ENCODE measurements around the gene GAPDHS.
A peak's percentile ranks its signal among the peaks of the same experiment; 100 is the strongest.

Gene GAPDHS

DNA sequence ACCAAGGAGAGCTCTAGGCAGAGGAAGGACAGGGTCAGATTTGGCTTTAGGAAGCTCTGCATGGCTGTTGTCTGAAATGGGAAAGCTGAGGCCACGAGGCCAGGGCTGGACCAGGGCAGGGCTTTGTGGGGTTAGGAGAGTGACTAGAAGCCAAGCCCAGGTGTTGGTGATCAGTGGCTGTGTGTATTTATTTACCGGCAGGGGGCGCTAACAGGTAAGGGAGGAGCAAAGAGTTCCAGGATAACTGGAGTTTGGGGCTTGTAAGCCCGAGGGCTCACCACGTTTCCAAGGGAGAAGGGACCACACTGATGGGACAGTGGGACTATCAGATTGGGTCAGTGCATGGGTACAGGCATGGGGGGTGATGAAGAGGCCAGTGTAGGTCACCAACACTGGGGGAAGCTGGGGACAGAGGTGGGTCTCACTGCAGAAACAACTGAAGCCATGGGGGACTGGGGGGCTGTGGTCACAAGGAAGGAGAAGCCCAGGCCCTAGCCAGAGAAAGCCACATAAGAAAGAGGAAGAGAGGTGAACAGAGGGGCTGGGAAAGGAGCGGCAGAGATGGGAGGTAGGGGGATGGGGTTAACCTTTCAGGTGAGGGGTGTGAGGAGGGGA lies 16.0 kb downstream of the GAPDHS start:
- H3K36me3 ChIP-seq (ENCODE audit: control insufficient read depth, insufficient read depth, low read length): peaks cover 12% of the 10 kb centered on the region
- H3K4me3 ChIP-seq (ENCODE audit: low read length): no peak overlapping the region
- WGBS (ENCODE audit: insufficient coverage, insufficient read length): no CpG with 5 or more reads among the region's 6 CpGs
- H3K27ac ChIP-seq (ENCODE audit: low read length): no peak overlapping the region
- no peak for DNase-seq (ENCODE audit: low read depth, low spot score)
- H3K27me3 ChIP-seq (ENCODE audit: control insufficient read depth, insufficient read depth, low read length): no peaks in the 10 kb centered on the region
- H3K9me3 ChIP-seq (ENCODE audit: control insufficient read depth, insufficient read depth, low read length): no peaks in the 10 kb centered on the region
- H3K4me1 ChIP-seq (ENCODE audit: control insufficient read depth, insufficient read depth, low read length): no peaks in the 10 kb centered on the region; the same call in 1 of the 2 replicates

DNA sequence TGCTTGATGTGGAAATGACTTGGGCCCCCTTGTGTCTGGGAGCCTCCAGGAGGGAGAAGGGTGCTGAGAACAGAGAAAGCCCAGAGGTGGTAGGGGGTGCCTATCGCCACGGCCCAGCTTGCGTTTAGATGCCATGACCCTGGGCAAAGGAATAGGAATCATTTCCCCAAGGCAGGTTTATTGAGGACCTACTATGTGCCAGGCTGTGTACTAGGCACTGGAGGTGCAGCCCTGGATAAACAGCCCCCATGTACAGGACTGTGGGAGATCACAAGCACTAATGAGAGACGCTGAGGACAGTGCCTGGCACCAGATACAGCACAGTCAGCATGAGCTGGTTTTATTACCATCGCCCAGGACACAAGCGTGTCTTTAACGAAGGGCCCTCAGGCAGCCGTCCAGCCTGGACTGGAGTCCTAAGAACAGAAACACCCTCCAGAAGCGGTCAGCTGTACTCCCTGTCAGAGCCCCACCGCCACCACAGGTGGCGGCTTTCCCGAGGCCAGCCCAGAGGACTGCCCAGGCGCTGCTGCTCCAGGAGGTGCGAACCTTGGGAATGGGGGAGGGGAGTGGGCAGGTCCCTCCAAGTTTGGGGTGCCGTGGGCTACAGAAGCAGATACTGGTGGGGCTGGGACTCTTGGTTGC lies 16.7 kb downstream of the GAPDHS start:
- H3K27me3 ChIP-seq (ENCODE audit: control insufficient read depth, insufficient read depth, low read length): no peaks in the 10 kb centered on the region
- no peaks in the 10 kb centered on the region; the same call in 1 of the 2 replicates for H3K4me1 ChIP-seq (ENCODE audit: control insufficient read depth, insufficient read depth, low read length)
- H3K4me3 ChIP-seq (ENCODE audit: low read length): no peak overlapping the region
- WGBS (ENCODE audit: insufficient coverage, insufficient read length): no CpG with 5 or more reads among the region's 15 CpGs
- H3K36me3 ChIP-seq (ENCODE audit: control insufficient read depth, insufficient read depth, low read length): peaks cover 12% of the 10 kb centered on the region
- H3K9me3 ChIP-seq (ENCODE audit: control insufficient read depth, insufficient read depth, low read length): no peaks in the 10 kb centered on the region
- H3K27ac ChIP-seq (ENCODE audit: low read length): no peak overlapping the region
- DNase-seq (ENCODE audit: low read depth, low spot score): no peak

DNA sequence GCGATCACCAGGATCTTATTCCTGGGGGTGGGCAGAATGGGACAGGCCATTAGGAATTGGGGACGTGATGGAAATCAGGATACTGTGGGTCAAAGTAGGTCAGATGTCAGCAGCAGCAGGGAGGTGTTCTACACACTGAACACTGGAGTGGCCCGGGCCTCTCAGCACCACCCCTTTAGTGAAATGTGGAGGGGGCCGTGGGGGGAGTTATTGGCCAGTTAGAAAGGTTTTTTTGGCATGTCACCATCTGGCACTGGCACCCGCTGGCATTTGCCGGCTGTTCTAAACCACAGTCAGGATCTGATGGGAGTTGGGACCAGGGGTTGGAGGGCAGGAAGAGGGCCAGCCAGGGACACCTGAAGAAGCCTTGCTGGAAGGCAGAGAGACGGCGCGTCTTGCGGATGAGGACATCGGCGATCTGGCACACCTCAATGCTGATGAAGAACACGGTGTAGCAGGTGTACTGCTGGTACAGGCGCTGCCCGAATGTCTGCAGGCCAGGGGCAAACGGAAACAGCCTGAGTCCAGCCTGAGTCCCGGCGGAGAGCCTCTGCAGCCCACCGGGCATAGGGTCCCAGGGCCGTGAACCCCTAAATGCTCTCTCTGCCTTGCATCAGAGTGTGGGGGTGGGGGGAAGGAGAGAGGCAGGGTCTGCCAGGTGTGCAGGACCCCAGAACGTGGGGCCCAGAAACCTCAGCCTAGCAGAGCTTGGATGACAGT lies 18.0 kb downstream of the GAPDHS start:
- H3K36me3 ChIP-seq (ENCODE audit: control insufficient read depth, insufficient read depth, low read length): peaks cover 12% of the 10 kb centered on the region
- no peaks in the 10 kb centered on the region; the same call in 1 of the 2 replicates for H3K4me1 ChIP-seq (ENCODE audit: control insufficient read depth, insufficient read depth, low read length)
- H3K9me3 ChIP-seq (ENCODE audit: control insufficient read depth, insufficient read depth, low read length): no peaks in the 10 kb centered on the region
- no peak overlapping the region for H3K27ac ChIP-seq (ENCODE audit: low read length)
- no peaks in the 10 kb centered on the region for H3K27me3 ChIP-seq (ENCODE audit: control insufficient read depth, insufficient read depth, low read length)
- no CpG with 5 or more reads among the region's 21 CpGs for WGBS (ENCODE audit: insufficient coverage, insufficient read length)
- DNase-seq (ENCODE audit: low read depth, low spot score): no peak
- H3K4me3 ChIP-seq (ENCODE audit: low read length): no peak overlapping the region

DNA sequence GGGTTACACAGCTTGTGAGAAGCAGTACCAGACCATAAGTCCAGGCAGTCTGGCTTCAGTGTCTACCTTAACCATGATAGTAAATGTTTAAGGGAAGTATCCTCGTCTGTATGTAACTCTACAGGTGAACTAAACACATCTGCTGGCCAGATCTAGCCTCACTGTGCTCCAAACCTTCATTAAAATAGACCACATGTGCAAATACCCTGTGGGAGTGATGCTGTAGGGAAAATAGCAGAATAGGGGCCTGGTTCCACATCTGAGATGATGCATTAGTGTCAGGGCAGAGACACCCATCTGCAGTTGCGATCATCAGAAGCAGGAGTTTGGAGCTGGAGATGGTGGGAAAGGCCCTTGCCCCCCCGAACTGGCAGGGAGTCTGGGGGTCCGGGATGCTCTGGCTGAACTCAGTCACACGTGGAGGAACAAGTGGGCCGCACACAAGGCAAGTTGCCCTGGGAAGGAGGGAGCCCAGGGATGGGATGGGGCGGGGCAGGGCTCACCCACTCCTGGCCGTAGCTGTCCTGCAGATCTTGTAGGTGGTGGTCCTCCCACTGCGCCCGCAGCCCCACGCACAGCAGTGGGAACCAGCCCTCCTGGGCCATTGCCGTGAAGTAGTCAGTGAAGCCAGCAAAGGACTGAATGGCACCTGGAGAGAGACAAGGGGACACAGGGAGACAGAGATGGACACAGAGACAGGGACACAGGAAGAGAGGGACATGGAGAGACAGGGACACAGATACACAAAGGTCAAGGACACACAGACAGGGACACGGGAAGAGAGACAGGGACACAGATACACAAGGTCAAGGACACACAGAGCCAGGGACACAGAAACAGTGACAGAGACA lies 19.5 kb downstream of the GAPDHS start:
- DNase-seq (ENCODE audit: low read depth, low spot score): no peak
- Histone ChIP-seq H3K27me3 (ENCODE audit: control insufficient read depth, insufficient read depth, low read length) (no peaks in the 10 kb centered on the region), H3K36me3 (ENCODE audit: control insufficient read depth, insufficient read depth, low read length) (peaks cover 6% of the 10 kb centered on the region), H3K4me1 (ENCODE audit: control insufficient read depth, insufficient read depth, low read length) (peaks cover 2% of the 10 kb centered on the region; the same call in 1 of the 2 replicates), H3K4me3 (ENCODE audit: low read length) (no peak overlapping the region), H3K9me3 (ENCODE audit: control insufficient read depth, insufficient read depth, low read length) (no peaks in the 10 kb centered on the region), H3K27ac (ENCODE audit: low read length) (no peak overlapping the region)
- no CpG with 5 or more reads among the region's 13 CpGs for WGBS (ENCODE audit: insufficient coverage, insufficient read length)

GRCh38 chr19:35553385-35554000 lies 20.2 kb downstream of the GAPDHS start:
- Histone ChIP-seq H3K27me3 (ENCODE audit: control insufficient read depth, insufficient read depth, low read length) (no peaks in the 10 kb centered on the region), H3K4me1 (ENCODE audit: control insufficient read depth, insufficient read depth, low read length) (peaks cover 3% of the 10 kb centered on the region; the same call in 1 of the 2 replicates), H3K4me3 (ENCODE audit: low read length) (no peak overlapping the region), H3K27ac (ENCODE audit: low read length) (no peak overlapping the region), H3K9me3 (ENCODE audit: control insufficient read depth, insufficient read depth, low read length) (no peaks in the 10 kb centered on the region), H3K36me3 (ENCODE audit: control insufficient read depth, insufficient read depth, low read length) (peaks cover 6% of the 10 kb centered on the region)
- no peak for DNase-seq (ENCODE audit: low read depth, low spot score)
- no CpG with 5 or more reads among the region's 14 CpGs for WGBS (ENCODE audit: insufficient coverage, insufficient read length)

- peaks cover 6% of the 10 kb centered on the region for H3K36me3 ChIP-seq (ENCODE audit: control insufficient read depth, insufficient read depth, low read length)
- H3K4me3 ChIP-seq (ENCODE audit: low read length): no peak overlapping the region
- no peaks in the 10 kb centered on the region for H3K27me3 ChIP-seq (ENCODE audit: control insufficient read depth, insufficient read depth, low read length)
- no peak for DNase-seq (ENCODE audit: low read depth, low spot score)
- H3K9me3 ChIP-seq (ENCODE audit: control insufficient read depth, insufficient read depth, low read length): no peaks in the 10 kb centered on the region
- no CpG with 5 or more reads among the region's 5 CpGs for WGBS (ENCODE audit: insufficient coverage, insufficient read length)
- peaks cover 5% of the 10 kb centered on the region; the same call in 1 of the 2 replicates for H3K4me1 ChIP-seq (ENCODE audit: control insufficient read depth, insufficient read depth, low read length)
- no peak overlapping the region for H3K27ac ChIP-seq (ENCODE audit: low read length)
These were observed 20.8 kb downstream of the GAPDHS start for GRCh38 chr19:35554076-35554475.

- H3K27me3 ChIP-seq (ENCODE audit: control insufficient read depth, insufficient read depth, low read length): no peaks in the 10 kb centered on the region
- DNase-seq (ENCODE audit: low read depth, low spot score): no peak
- no peak overlapping the region for H3K4me3 ChIP-seq (ENCODE audit: low read length)
- no peak overlapping the region for H3K27ac ChIP-seq (ENCODE audit: low read length)
- WGBS (ENCODE audit: insufficient coverage, insufficient read length): no CpG with 5 or more reads among the region's 30 CpGs
- H3K9me3 ChIP-seq (ENCODE audit: control insufficient read depth, insufficient read depth, low read length): no peaks in the 10 kb centered on the region
- H3K36me3 ChIP-seq (ENCODE audit: control insufficient read depth, insufficient read depth, low read length): peaks cover 6% of the 10 kb centered on the region
- H3K4me1 ChIP-seq (ENCODE audit: control insufficient read depth, insufficient read depth, low read length): peaks cover 5% of the 10 kb centered on the region; the same call in 1 of the 2 replicates
These were observed 22.2 kb downstream of the GAPDHS start for GRCh38 chr19:35555301-35556005.

DNA sequence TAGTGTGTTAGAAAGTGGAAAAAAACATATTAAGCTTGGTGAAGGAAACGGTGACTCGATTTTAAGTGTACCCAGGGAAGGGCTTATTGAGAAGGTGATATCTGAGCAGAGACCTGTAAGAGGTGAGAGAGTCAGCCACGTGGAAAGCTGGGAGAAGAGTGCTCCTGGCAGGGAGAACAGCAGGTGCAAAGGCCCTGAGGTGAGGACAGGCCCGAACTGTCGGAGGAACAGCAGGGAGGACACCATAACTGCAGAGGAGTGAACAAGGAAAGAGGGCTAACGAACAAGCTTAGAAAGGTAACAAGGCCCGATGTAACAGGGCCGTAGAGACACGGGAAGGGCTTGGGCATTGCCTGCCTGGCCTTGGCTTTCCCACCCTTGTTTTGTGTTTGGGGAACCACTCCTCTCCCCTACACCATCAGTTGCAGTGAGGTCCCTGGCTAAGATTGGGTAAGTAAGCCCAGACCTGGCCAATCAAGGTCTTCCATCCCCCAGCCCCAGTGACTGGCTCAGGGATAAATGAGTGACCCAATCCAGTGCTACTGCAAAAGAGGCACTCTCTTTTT lies 22.9 kb downstream of the GAPDHS start:
- peaks cover 5% of the 10 kb centered on the region; the same call in 1 of the 2 replicates for H3K4me1 ChIP-seq (ENCODE audit: control insufficient read depth, insufficient read depth, low read length)
- H3K4me3 ChIP-seq (ENCODE audit: low read length): no peak overlapping the region
- DNase-seq (ENCODE audit: low read depth, low spot score): no peak
- 100% methylated on average over 2 of the region's 9 CpGs for WGBS (ENCODE audit: insufficient coverage, insufficient read length)
- no peaks in the 10 kb centered on the region for H3K9me3 ChIP-seq (ENCODE audit: control insufficient read depth, insufficient read depth, low read length)
- H3K27me3 ChIP-seq (ENCODE audit: control insufficient read depth, insufficient read depth, low read length): no peaks in the 10 kb centered on the region
- no peak overlapping the region for H3K27ac ChIP-seq (ENCODE audit: low read length)
- no peaks in the 10 kb centered on the region for H3K36me3 ChIP-seq (ENCODE audit: control insufficient read depth, insufficient read depth, low read length)

GRCh38 chr19:35556846-35557538 lies 23.7 kb downstream of the GAPDHS start:
- Histone ChIP-seq H3K27ac (ENCODE audit: low read length) (no peak overlapping the region), H3K9me3 (ENCODE audit: control insufficient read depth, insufficient read depth, low read length) (no peaks in the 10 kb centered on the region), H3K27me3 (ENCODE audit: control insufficient read depth, insufficient read depth, low read length) (no peaks in the 10 kb centered on the region), H3K4me1 (ENCODE audit: control insufficient read depth, insufficient read depth, low read length) (peaks cover 5% of the 10 kb centered on the region; the same call in 1 of the 2 replicates), H3K36me3 (ENCODE audit: control insufficient read depth, insufficient read depth, low read length) (no peaks in the 10 kb centered on the region), H3K4me3 (ENCODE audit: low read length) (peak overlapping the region; percentile 70; the same call in 1 of the 2 replicates)
- no CpG with 5 or more reads among the region's 16 CpGs for WGBS (ENCODE audit: insufficient coverage, insufficient read length)
- DNase-seq (ENCODE audit: low read depth, low spot score): no peak
